HL-60 (cell line): ENCODE data around the gene MUC5AC.

Experiments
- CTCF ChIP-seq: IDR thresholded peaks from one replicate; pipeline ENCODE4 v1.5.1; 2011; ENCODE audit warnings: low read length, control low read depth, inconsistent platforms; ENCODE audit not compliant: insufficient read depth
- GABPA ChIP-seq: IDR thresholded peaks from 2 replicates; pipeline ENCODE4 v1.6.1; 2012; ENCODE audit warnings: low read depth
- REST ChIP-seq: IDR thresholded peaks from 2 replicates; pipeline ENCODE4 v1.6.1; 2012; ENCODE audit warnings: low read depth; ENCODE audit not compliant: insufficient replicate concordance
- SPI1 ChIP-seq: IDR thresholded peaks from 2 replicates; pipeline ENCODE4 v1.6.1; 2012; ENCODE audit warnings: low read depth, mild to moderate bottlenecking, borderline replicate concordance

- no peak for TF ChIP-seq CTCF
- no peak for TF ChIP-seq REST
- no peak for TF ChIP-seq SPI1
- TF ChIP-seq GABPA: no peak
Observed at GRCh38 chr11:1179641-1180040, 21.9 kb downstream of the MUC5AC start.
